Endothelial cell of umbilical vein (primary cell): ENCODE results near the gene LCLAT1. TPM values are rescaled to one million over a fixed set of nuclear protein-coding genes. Genes with fewer than 3 reads are reported as not detected.

Experiments used
- BruUV-seq: library from RNA; stranded (reverse); fragments of 400-500 nt; replicated peaks from 2 replicates; lab custom pipeline; 2021; lab: Mats Ljungman, UMichigan
- CTCF ChIA-PET: fragments of 300-600, 350-600 bp; sonication (Branson Sonifier 250); formaldehyde crosslinking; loops from one replicate; lab custom pipeline; 2021; ENCODE audit warnings: antibody characterized with exemption, inconsistent platforms; lab: Charles Lee
- POLR2A ChIA-PET: fragments of 300-600, 350-600 bp; sonication (Branson Sonifier 250); formaldehyde crosslinking; loops from one replicate; lab custom pipeline; 2021; ENCODE audit warnings: antibody characterized with exemption, inconsistent platforms; lab: Charles Lee
- DNase-seq: peaks from one replicate; pipeline ENCODE4 v3.0.0-alpha.2; 2011; ENCODE audit warnings: low read depth, low spot score
- FAIRE-seq: peaks from 2 replicates; lab custom pipeline; 2011; peaks lifted over from hg19 to GRCh38; lab: Jason Lieb, UNC
- H2AFZ ChIP-seq: 2 replicates; pipeline ENCODE4 v1.6.0; 2012; ENCODE audit warnings: low read depth, low read length, control low read depth, inconsistent platforms
- H3K27ac ChIP-seq: 2 replicates; pipeline ENCODE4 v1.5.1; 2011; ENCODE audit warnings: low read depth, mild to moderate bottlenecking, control low read depth, low read length, moderate library complexity; ENCODE audit not compliant: insufficient read depth
- H3K27me3 ChIP-seq, 2 experiments: 2 replicates each; pipeline versions ENCODE4 v1.6.0 to v1.6.1; 2011; ENCODE audit warnings: low read length in 2 of 2, mixed read lengths in 1 of 2; ENCODE audit not compliant: control insufficient read depth in 2 of 2, insufficient read depth in 2 of 2
- H3K36me3 ChIP-seq, 2 experiments: 2 replicates in 1 of 2; 3 replicates in 1 of 2; pipeline ENCODE4 v1.5.1; 2011; ENCODE audit warnings: low read length in 2 of 2, mild to moderate bottlenecking in 1 of 2, moderate library complexity in 1 of 2; ENCODE audit not compliant: control insufficient read depth in 2 of 2, insufficient read depth in 2 of 2; ENCODE audit errors: extremely low read depth in 1 of 2
- H3K4me1 ChIP-seq: 3 replicates; pipeline ENCODE4 v1.5.1; 2011; ENCODE audit warnings: mild to moderate bottlenecking, low read length; ENCODE audit not compliant: control insufficient read depth, insufficient read depth; ENCODE audit errors: extremely low read depth
- H3K4me2 ChIP-seq: 2 replicates; pipeline ENCODE4 v1.6.1; 2011; ENCODE audit warnings: low read length, control low read depth, mixed read lengths; ENCODE audit not compliant: insufficient read depth
- H3K4me3 ChIP-seq, 3 experiments: fragments of 200-600 bp in 1 of 3; sonication (generic), shearing (Covaris generic) in 1 of 3; replicated peaks in 1 of 3; 2 replicates each; pipeline ENCODE4 v1.5.1; 2011 to 2016; ENCODE audit warnings: control low read depth in 3 of 3, low read length in 3 of 3, mild to moderate bottlenecking in 2 of 3, inconsistent platforms in 1 of 3, low read depth in 1 of 3, moderate library complexity in 1 of 3; ENCODE audit not compliant: insufficient read depth in 1 of 3
- H3K79me2 ChIP-seq: 2 replicates; pipeline ENCODE4 v1.6.0; 2012; ENCODE audit warnings: low read length, inconsistent platforms; ENCODE audit not compliant: control insufficient read depth, insufficient read depth
- H3K9ac ChIP-seq: replicated peaks from 2 replicates; pipeline ENCODE3; 2011; ENCODE audit warnings: low read length, control low read depth; ENCODE audit not compliant: insufficient read depth; ENCODE audit errors: extremely low read depth
- H3K9me1 ChIP-seq: replicated peaks from 3 replicates; pipeline ENCODE4 v1.6.0; 2011; ENCODE audit warnings: mild to moderate bottlenecking, low read length; ENCODE audit not compliant: control insufficient read depth, insufficient read depth; ENCODE audit errors: extremely low read depth
- H3K9me3 ChIP-seq: replicated peaks from 2 replicates; pipeline ENCODE4 v1.5.1; 2012; ENCODE audit warnings: low read length, inconsistent platforms; ENCODE audit not compliant: control insufficient read depth, insufficient read depth
- H4K20me1 ChIP-seq: replicated peaks from 2 replicates; pipeline ENCODE3; 2011; ENCODE audit warnings: mild to moderate bottlenecking, low read length; ENCODE audit not compliant: control insufficient read depth, insufficient read depth; ENCODE audit errors: extremely low read depth
- EZH2 ChIP-seq: IDR thresholded peaks from 2 replicates; pipeline ENCODE4 v1.6.1; 2012; ENCODE audit warnings: borderline replicate concordance, low read depth, mild to moderate bottlenecking, moderate library complexity, low read length, inconsistent platforms; ENCODE audit not compliant: severe bottlenecking
- FOS ChIP-seq: IDR thresholded peaks from 2 replicates; pipeline ENCODE4 v1.6.1; 2011; ENCODE audit warnings: mild to moderate bottlenecking, low read length, moderate library complexity, borderline replicate concordance; ENCODE audit not compliant: insufficient read depth
- GATA2 ChIP-seq: IDR thresholded peaks from 2 replicates; pipeline ENCODE4 v1.7.0; 2011; ENCODE audit warnings: low read depth, mild to moderate bottlenecking, moderate library complexity, mixed read lengths, low read length; ENCODE audit not compliant: insufficient read length, insufficient read depth
- JUN ChIP-seq: IDR thresholded peaks from 2 replicates; pipeline ENCODE4 v1.6.1; 2011; ENCODE audit warnings: borderline replicate concordance, low read depth; ENCODE audit not compliant: insufficient read length, insufficient read depth
- MYC ChIP-seq: IDR thresholded peaks from one replicate; pipeline ENCODE4 v1.6.1; 2011; ENCODE audit warnings: mild to moderate bottlenecking, low read depth, low read length
- POLR2A ChIP-seq: IDR thresholded peaks from 2 replicates; pipeline ENCODE4 v1.6.1; 2012; ENCODE audit warnings: low read depth, mild to moderate bottlenecking, control low read depth, low read length
- POLR2AphosphoS5 ChIP-seq: IDR thresholded peaks from 2 replicates; pipeline ENCODE4 v1.6.1; 2012; ENCODE audit warnings: low read depth, mild to moderate bottlenecking, control low read depth, low read length, moderate library complexity; ENCODE audit not compliant: insufficient read depth
- dilution Hi-C: fragments of 300-500 bp; cut with MboI; formaldehyde crosslinking; loops from one replicate; pipeline ENCODE4 v1.15.0; 2019; ENCODE audit warnings: low sequenced_read_pairs; ENCODE audit not compliant: extremely low pct_ligation_motif_present
- intact Hi-C: fragments of 100-400 bp; cut with micrococcal nuclease; formaldehyde crosslinking; loops from one replicate; pipeline ENCODE4 v1.10.0; 2022
- polyA plus RNA-seq, 4 experiments: library from polyadenylated mRNA; depleted of rRNA in 3 of 4; stranded (reverse) in 3 of 4; unstranded in 1 of 4; fragments of >200 nt; gene quantifications; 2 replicates each; pipeline versions ENCODE4 v1.2.1 to v1.2.3, GENCODE V29; 2011 to 2012; ENCODE audit warnings: missing spikeins in 1 of 4
- total RNA-seq: library from RNA; stranded (reverse); gene quantifications from 2 replicates; pipeline ENCODE4 v1.2.3, GENCODE V29; 2021
- TF ChIP-seq, protein P1 (sequence below): IDR thresholded peaks from 2 replicates; pipeline ENCODE4 v1.6.1; 2011; ENCODE audit not compliant: insufficient read depth, insufficient read length
- TF ChIP-seq, protein P2 (sequence below), 2 donors: IDR thresholded peaks; 1 replicate in 1 of 2; 2 replicates in 1 of 2; pipeline ENCODE4 v1.5.1; 2011; ENCODE audit warnings: low read length in 2 of 2, mild to moderate bottlenecking in 2 of 2, moderate library complexity in 2 of 2, control low read depth in 1 of 2, inconsistent platforms in 1 of 2, low read depth in 1 of 2; ENCODE audit not compliant: insufficient read depth in 1 of 2; ENCODE audit errors: extremely low read depth in 1 of 2

LCLAT1 gene
- total and polyA plus RNA-seq, 2 donors (not counting 3 experiments of a cell fraction or from before 2014, with no cell fraction given): 6.1 to 20.8 TPM

DNA sequence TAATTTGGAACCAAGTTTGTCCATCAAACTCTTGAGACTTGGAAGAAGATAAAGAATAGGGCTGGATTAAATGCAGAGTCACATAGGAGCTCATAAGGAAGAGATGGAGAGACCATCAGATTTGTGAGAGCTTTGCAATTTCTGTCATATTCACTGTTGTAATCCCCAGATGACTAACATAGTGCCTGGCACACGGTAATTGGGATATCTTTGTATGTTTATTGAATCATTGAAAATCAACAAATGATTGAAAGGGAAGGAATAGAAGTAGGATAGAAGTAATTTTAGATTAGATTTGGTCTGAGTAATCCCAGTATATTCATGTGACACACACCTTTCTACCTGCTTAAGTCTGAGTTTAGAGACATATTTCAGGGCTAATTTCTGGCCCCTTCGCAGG is 75.4 kb downstream of the LCLAT1 start:
- H3K36me3 ChIP-seq: no peaks in the 10 kb centered on the region
- no peak overlapping the region for H2AFZ ChIP-seq
- no peak for TF ChIP-seq MYC
- TF ChIP-seq EZH2: no peak
- TF ChIP-seq, protein P1, sequence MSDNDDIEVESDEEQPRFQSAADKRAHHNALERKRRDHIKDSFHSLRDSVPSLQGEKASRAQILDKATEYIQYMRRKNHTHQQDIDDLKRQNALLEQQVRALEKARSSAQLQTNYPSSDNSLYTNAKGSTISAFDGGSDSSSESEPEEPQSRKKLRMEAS: no peak
- no peak for TF ChIP-seq GATA2
- no peak for TF ChIP-seq FOS
- no peak for TF ChIP-seq POLR2A
- TF ChIP-seq, protein P2, sequence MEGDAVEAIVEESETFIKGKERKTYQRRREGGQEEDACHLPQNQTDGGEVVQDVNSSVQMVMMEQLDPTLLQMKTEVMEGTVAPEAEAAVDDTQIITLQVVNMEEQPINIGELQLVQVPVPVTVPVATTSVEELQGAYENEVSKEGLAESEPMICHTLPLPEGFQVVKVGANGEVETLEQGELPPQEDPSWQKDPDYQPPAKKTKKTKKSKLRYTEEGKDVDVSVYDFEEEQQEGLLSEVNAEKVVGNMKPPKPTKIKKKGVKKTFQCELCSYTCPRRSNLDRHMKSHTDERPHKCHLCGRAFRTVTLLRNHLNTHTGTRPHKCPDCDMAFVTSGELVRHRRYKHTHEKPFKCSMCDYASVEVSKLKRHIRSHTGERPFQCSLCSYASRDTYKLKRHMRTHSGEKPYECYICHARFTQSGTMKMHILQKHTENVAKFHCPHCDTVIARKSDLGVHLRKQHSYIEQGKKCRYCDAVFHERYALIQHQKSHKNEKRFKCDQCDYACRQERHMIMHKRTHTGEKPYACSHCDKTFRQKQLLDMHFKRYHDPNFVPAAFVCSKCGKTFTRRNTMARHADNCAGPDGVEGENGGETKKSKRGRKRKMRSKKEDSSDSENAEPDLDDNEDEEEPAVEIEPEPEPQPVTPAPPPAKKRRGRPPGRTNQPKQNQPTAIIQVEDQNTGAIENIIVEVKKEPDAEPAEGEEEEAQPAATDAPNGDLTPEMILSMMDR (IDR thresholded peaks at IDR 0.05; ENCODE audit: extremely low read depth in 1 of 2, insufficient read depth in 1 of 2, low read depth in 1 of 2, low read length in 2 of 2): no peak
- no peak for TF ChIP-seq POLR2AphosphoS5
- no peak for TF ChIP-seq JUN
- FAIRE-seq: no peak
- H3K9ac ChIP-seq: no peak overlapping the region
- no peak overlapping the region for H3K27ac ChIP-seq
- intact Hi-C loops (no loop called here), dilution Hi-C loops (no loop called here)
- no peaks in the 10 kb centered on the region for H3K9me3 ChIP-seq
- no peaks in the 10 kb centered on the region for H3K4me1 ChIP-seq
- H3K27me3 ChIP-seq: no peaks in the 10 kb centered on the region
- H3K9me1 ChIP-seq: no peaks in the 10 kb centered on the region
- BruUV-seq: no TSS peak
- H4K20me1 ChIP-seq: no peaks in the 10 kb centered on the region
- no peak overlapping the region for H3K4me2 ChIP-seq
- no peak overlapping the region for H3K4me3 ChIP-seq
- DNase-seq: no peak
- no peaks in the 10 kb centered on the region for H3K79me2 ChIP-seq
- POLR2A ChIA-PET: no interaction called here
- CTCF ChIA-PET: interaction anchor here (1.2 to 1.5 kb wide), 4 partner anchors 9 to 811 kb away, joined by 3 to 4 read pairs (median 3); no protein-coding TSS in a partner anchor
